ENCODE results near the gene IL1RAPL2. TPM values are rescaled to one million over a fixed set of nuclear protein-coding genes. Genes with fewer than 3 reads are reported as not detected.
"Not testable (repeated sequence)": the region's sequence is repeated elsewhere in the genome, so short reads cannot be mapped to it uniquely, and the experiment has no call there.

IL1RAPL2 gene
- total RNA-seq, 1 donor from 2014 or later, result 0.13 TPM

DNA sequence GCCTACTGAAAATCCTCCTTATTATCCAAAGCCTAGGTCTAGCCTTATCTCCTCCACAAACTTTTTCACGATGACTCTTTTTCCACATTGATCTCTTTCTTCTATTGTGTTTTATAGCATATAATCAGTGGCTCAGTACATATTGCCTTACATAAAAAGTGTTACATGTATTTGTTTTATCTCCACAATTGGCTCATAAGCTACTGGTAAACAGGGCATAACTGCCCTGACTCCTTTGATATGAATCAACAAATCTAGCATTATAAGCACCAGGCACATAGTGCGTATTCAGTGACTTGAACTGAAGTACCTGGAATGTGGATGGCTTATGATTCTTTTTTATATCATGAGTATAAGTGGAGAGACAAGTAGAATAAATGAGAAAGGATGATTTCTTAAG, 447.7 kb downstream of the IL1RAPL2 start:
- no peak for DNase-seq (ENCODE audit: low read depth in 2 of 2)

DNA sequence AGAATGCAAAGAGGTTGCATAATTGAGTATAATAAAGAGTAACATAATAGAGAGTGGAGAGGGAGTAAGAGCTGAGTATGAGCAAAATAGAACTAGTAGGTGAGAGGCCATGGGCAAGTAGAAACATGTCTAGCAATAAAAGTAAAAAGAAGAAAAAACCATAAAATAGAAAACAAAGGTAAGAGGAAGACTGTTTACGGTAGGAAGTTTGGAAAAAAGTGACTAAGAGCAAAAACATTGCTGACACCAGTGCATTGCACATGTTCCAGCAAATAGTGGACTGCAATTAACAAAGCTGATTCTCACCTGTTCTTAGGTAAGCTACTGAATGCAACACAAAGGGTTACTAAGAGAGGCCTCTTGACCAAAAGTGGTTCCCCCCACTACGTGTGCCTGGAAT, 451.6 kb downstream of the IL1RAPL2 start:
- DNase-seq (ENCODE audit: low read depth in 2 of 2), result no peak

DNA sequence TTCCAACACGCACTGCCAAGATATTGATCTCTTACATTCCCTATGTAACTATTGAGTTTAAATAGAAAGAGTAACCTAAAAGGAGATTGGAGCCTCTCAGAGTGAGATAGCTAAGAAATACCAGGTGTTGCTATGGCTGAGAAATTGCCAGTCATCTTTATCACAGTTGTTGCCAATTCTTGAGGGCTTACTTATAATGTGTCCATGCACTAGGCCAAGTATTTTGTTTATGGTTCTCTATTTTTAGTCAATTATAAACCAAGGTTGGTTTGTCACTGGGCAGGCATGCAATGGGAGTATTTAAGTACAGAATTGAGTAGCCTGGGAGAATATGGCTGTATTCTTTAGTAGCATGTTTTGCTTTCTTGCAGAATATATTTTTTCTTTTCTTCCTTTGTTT, 452.9 kb downstream of the IL1RAPL2 start:
- no peak for DNase-seq (ENCODE audit: low read depth in 2 of 2)

DNA sequence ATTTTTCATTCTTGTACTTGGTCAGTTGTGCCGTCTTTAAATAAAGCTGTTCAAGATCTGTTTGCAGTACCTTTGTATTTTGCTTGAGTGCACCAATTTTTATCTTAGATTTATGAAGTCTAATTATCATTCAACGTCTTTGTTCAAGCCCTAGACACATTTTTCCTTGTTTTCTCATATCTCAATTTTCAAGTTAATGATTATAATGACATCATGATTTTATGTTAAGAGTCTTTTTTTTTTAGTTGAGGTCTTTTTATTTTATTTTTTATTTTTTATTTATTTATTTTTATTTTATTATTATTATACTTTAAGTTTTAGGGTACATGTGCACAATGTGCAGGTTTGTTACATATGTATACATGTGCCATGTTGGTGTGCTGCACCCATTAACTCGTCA, 463.0 kb downstream of the IL1RAPL2 start:
- not testable (repeated sequence) for DNase-seq (ENCODE audit: low read depth in 2 of 2)

DNA sequence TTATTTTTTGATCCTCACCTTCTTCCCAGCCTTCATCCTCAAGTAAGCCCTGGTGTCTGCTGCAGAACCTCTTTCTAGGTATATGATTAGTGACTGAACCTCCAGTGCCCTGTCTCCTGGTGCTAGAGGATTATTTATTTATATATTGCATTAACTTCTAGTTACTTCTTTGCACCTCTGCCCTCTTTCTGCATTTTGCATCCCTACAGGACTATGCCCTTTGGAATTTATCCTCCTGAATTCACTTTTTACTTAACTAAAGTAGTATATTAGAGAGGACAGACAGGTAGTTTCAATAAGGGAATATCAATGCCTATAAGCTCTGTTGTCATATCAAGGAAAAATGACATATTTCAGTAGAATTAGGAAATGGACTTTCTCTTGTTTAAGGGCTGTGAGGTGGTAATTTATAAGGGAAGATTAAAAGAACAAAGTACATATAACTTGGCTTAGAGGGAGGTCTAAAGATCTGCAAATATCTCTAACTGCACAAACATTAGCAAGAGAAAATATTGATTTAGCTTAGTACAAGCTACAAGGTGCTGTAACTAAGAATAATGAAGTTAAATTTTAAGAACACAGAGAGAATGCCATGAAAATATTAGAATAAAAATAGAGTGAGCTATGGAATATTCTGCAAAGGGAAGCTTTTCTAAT, 472.8 kb downstream of the IL1RAPL2 start:
- no peak for DNase-seq (ENCODE audit: low read depth in 2 of 2)

DNA sequence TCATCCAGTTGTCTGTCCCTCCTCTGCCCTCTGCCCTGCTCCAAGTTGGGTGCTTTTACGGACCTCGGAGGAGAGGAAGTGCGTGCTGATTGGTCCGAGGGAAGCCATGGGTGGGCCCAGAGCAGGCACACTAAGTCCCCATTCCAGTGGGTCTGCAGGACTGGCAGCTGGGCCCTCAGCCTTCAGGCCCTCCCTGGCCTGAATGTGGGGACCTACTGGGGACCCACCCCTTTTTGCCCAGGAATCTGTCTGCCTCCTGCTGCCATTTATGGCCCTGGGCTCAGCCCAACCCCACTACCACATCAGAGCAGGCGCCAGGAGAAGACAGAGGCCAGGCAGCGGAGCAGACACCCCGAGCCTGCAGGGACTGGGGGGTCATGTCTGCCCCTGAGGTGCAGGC, 484.9 kb downstream of the IL1RAPL2 start:
- DNase-seq (ENCODE audit: low read depth in 2 of 2), result no peak

DNA sequence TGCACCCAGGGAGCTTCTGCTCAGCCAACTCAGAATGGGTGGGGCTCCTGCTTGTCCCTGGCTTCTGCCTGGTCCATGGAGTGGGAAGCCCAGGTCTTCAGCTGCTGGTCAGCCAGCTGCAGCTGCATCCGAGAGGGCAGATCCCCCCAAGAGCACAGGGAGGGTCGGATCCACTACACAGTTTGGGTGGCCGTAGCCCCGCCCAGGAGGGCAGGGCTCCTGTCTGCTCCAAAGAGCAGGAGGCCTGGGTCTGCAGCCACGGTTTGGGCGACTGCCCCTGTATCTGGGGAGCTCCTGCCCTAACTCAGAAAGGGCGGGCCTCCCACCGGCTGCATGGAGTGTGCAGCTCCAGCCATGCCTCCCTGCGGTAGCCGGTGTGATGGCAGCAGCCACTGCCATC, 485.4 kb downstream of the IL1RAPL2 start:
- DNase-seq (ENCODE audit: low read depth in 2 of 2), result no peak

DNA sequence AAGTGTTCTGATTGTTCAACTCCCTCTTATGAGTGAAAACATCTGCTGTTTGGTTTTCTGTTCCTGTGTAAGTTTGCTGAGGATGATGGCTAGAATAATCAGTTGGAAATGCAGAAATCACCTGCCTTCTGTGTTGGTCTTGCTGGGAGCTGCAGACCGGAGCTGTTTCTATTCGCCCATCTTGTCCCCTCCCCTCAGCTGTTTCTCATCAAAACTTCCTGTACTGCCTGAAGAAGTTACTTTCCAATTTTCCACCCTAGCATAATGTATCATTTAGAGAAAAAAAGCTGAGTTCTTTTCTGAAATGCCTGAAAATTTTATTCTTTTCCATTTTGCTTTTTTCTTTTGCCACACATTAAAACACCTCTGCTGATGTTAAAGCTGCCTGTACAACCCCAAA, 486.9 kb downstream of the IL1RAPL2 start:
- DNase-seq (ENCODE audit: low read depth in 2 of 2), result no peak

DNA sequence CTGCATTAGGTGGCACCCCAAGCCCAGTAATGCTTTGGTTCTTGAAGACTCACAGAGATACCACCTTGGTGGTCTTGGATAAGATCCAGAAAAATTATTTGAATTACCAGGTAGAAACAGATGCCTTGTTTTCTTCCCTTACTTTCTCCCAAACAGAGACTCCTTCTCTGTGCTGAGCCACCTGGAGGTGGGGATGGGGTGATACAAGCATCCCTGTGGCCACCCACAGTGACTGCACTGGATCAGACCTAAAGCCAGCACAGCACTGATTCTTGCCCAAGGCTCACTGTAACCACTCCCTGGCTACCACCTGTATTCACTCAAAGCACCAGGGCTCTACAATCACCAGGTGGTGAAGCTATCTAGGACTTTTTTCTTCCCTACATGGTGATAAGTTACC, 497.7 kb downstream of the IL1RAPL2 start:
- DNase-seq (ENCODE audit: low read depth in 2 of 2), result no peak

DNA sequence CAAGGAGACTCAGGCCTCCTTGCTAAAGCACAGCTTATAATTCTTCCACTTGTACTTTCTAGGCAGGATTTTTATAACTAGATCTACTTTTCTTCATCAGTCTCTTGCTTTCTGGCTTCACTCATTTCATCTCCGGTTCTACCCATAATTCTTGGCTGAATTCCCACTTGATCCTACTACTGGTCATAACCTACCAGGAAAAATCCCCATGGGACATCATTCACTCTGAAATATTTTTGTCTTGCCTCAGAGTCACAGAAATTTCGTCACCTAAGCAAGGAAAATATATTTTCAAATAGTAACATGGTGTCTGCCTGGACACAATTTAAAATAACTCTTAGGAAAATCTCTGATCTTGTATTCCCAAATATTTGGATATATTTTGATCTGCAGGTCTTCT, 532.2 kb downstream of the IL1RAPL2 start:
- no peak for DNase-seq (ENCODE audit: low read depth in 2 of 2)

DNA sequence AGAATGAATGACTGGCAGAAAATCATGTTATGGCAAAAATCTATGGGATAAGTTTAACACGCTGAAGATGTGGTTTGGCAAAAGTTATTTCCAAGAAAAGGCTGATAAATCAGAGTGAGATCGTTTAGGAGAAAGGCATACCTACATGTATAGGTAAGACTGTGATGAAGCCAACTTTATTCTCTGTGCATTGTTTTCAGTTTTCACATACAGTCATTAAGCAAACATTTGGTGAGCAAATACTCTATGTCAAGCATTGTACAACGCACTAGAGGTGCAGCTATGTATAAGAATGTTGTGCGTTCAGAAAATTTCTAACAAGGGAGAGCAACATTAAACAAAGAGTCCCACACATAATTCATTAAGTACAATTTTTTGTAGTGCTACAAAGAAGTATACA, 532.8 kb downstream of the IL1RAPL2 start:
- no peak for DNase-seq (ENCODE audit: low read depth in 2 of 2)

DNA sequence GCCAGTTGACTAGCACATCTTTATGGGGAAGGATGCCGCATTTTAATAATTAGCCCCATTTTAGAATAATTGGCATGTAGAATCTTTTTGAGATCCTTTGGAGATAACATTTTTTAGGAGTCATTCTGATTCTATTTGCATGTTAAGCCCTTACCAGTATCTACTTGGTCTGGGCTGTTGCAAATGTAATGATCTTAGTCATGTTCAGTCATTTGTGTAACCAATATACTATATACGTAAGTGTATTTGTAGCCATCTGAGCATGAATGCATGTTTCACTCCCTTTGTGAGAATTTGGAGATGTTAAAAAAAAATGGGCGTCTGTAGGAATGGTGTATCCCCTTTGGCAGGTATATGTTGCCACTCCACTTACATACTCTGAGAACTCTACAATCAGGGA, 535.4 kb downstream of the IL1RAPL2 start:
- DNase-seq (ENCODE audit: low read depth in 2 of 2), result no peak

DNA sequence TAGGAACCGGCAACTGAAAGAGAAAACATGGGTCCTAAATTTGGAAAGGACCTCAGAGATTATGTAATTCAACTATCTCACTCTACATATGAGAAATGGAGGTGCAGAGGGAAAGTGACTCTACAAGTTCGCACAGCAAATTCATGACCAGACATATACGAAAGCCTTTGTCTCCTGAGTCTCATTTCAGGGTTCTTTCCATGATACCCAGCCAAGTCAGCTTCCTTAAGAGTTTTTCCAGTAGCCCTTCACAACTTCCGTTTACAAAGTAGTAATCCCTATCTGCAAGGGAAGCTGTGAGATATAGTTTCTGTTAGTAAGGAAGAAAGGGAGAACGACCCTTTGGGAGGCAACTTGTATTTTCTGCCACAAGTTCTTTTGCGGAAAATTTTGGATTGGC, 543.9 kb downstream of the IL1RAPL2 start:
- DNase-seq (ENCODE audit: low read depth in 2 of 2), result no peak

DNA sequence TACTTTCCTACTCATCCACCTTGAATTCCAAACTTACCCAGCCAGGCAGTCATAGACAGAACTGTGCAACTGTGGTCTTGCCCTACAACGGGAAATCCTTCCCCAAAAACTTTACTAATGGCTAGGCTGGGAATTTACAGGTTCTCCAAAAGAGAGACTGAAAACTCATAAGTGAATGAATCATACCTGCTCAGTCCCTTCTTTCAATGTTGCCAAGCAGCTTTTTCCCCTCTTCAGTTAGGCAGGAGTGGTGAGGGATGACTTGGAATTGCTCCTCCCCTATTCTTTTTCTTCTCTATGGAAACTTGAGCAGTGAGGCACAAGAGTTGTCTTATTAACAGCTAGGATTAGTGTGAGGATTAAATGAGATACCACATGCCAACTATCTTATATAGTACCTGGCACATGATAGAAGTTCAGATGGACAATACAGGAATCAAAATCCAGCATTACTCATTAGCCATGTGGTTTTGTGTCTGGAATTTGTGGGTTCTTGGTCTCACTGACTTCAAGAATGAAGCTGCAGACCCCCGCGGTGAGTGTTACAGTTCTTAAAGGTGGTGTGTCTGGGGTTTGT, 548.6 kb downstream of the IL1RAPL2 start:
- DNase-seq (ENCODE audit: low read depth in 2 of 2), result no peak

DNA sequence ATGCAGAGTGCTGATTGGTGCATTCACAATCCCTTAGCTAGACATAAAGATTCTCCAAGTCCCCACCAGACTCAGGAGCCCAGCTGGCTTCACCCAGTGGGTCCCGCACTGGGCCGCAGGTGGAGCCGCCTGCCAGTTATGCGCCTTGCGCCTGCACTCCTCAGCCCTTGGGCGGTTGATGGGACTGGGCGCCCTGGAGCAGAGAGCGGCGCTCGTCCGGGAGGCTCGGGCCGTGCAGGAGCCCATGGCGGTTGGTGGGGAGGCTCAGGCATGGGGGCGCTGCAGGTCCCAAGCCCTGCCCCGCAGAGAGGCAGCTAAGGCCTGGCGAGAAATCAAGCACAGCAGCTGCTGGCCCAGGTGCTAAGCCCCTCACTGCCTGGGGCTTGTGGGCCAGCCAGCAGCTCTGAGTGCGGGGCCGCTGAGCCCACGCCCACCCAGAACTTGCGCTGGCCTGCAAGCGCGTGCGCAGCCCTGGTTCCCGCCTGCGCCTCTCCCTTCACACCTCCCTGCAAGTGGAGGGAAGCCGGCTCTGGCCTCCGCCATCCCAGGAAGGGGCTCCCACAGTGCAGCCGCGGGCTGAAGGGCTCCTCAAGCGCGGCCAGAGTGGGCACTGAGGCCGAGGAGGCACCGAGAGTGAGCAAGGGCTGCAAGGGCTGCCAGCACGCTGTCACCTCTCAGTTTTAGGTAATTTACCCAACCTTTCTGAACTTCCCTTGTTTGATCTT, 549.8 kb downstream of the IL1RAPL2 start:
- not testable (repeated sequence) for DNase-seq (ENCODE audit: low read depth in 2 of 2)

DNA sequence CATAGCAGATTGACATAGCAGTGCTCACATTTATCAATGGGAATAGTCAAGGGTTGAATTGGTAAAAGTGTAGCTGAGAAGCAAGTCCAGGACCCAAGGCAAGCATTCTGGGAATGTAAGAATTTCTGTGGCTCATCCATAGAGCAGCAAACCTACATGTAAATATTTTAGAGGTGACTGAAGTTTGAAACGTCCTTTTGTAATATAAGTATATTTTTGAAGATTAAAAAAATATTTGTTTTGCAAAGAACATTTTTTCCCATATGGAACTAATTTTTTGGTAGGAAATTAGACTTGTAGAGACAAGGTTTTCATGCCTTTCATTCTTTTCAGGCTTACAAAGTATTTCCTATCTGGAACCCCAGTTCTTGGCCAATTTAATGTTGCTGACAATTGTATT, 550.5 kb downstream of the IL1RAPL2 start:
- no peak for DNase-seq (ENCODE audit: low read depth in 2 of 2)

DNA sequence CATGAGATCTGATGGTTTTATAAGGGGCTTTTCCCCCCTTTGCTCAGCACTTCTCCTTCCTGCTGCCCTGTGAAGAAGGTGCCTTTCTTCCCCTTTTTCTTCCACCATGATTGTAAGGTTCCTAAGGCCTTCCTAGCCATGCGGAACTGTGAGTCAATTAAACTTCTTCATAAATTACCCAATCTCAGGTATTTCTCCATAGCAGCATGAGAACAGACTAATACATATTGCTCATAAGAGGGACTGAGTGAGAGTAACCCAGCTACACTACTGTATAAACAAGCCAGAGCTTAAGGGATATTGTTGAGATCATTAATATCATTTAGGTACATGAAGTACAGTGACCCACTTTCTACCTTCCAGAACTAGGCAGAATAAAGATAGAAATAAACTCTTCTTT, 551.6 kb downstream of the IL1RAPL2 start:
- no peak for DNase-seq (ENCODE audit: low read depth in 2 of 2)

DNA sequence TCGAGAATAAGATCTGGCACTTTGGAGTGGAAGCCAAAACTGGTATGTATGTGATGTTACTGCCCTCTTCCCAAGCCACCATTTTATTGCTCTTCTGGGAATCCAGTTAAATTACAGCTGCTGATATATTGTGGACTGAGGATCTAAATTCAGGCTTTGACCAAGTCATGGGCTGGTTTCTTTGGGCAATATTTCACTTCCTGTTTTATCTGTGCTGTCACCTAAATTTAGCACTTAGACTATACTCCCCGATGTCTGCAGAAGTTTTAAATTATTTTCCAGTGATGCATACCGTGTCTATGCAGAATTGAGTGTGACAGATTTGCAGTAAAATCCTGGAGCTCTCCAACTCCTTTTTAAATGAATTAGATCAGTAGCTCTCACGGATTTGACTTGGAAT, 554.5 kb downstream of the IL1RAPL2 start:
- DNase-seq (ENCODE audit: low read depth in 2 of 2), result no peak

DNA sequence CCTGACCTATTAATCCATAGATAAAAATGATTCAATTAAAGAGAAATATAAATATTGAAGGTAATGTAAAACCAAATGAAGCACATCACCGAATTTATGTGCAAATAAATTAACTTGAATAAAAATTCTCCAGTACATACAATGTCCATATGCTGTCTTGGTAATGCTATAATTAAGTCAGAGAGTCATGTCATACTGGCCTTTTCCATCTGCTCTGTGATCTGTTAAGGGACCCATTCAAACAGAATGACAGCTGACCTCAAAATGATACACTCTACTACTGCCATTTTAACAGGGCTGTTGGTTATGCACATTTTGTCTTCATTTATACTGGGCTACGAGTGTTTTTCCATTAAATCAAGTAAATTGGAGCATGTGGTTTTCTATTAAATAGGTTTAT, 555.2 kb downstream of the IL1RAPL2 start:
- no peak for DNase-seq (ENCODE audit: low read depth in 2 of 2)

DNA sequence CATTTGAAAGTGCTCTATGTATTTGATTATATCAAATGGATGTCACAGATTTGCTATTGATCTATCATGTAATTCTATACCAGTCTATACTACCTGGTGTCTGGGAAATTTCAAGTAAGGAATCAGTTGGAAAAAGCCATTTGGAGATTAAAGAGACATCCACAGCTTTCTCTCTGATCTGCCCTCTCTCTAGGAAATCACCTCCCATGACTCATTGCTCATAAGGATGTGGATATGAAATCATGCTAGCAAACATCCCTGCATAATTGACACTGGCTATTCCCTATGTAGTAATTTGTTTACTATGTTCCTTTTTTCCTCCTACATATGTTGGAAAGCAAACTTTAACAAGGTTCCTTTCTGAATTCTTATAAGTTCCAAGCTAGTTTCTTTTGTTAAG, 560.2 kb downstream of the IL1RAPL2 start:
- peak in 1 of 2 donors; percentile 11 for DNase-seq (ENCODE audit: low read depth in 2 of 2)

DNA sequence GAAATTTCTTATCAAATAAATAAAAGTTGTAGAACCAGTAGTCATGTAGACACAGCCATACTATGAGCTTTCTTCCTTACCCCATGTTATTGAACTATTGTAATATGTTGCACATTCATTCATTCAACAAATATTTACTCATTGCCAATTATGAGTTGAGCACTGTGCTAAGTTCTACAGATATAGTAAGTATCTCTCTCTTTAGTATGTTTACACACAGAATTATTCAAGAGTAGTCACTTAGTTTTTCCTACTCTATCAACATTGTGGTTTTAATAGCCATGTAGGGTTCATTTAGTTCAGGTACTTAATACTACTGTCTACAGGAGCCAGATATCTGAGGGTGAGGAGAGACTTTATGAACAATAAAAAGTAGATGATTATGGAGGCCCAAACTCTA, 568.3 kb downstream of the IL1RAPL2 start:
- DNase-seq (ENCODE audit: low read depth in 2 of 2), result no peak

DNA sequence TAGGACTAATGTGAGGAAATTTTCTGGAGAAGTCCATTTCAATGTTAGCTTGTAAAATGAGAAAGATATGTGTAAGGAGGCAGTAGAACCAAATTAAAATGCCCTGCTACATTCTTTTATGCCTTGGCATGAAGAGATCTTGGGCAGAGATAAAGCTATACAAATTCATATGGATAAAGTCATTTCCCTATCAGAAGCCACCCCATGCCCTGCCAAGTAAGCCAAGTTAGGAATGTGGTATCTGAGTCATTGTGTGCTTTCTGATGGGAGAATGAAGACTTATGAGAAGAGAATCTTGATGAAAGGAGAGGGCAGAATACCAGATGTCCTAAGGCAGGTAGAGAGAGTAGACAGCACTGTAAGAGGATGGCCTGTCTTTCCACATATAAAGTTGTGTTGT, 570.8 kb downstream of the IL1RAPL2 start:
- DNase-seq (ENCODE audit: low read depth in 2 of 2), result no peak

DNA sequence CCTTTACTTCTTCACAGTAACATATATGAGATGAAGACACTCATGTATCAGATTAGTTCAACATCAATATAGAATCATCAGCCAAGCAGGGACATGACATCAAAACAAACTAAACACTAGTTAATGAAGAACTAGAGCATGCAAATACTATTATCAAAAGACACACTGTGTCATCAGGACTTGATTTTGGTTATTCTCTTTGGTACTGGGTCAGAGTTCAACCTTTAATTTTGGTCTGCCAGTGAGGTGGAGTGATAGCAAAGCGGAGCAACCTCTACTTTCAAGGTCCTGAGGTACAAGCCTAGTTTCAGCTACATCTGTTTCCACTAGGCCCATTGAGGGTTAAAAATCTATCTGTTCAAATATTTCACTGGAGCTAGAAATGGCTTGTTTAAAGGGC, 584.0 kb downstream of the IL1RAPL2 start:
- no peak for DNase-seq (ENCODE audit: low read depth in 2 of 2)
